Cardiac muscle cell (in vitro differentiated cells and primary cell): Measurements from ENCODE around the gene MROH7. TPM values are rescaled to one million over a fixed set of nuclear protein-coding genes. Genes with fewer than 3 reads are reported as not detected.

Experiments used
- DNase-seq, 2 donors: peaks; one replicate each; pipeline versions ENCODE4 v3.0.0 to v3.0.0-alpha.2; 2010 to 2017; ENCODE audit warnings: low read depth in 1 of 2, low spot score in 1 of 2
- H3K27ac ChIP-seq: fragments of 200-600 bp; sonication (generic); 2 replicates; pipeline ENCODE4 v1.5.1; 2016
- H3K27me3 ChIP-seq: fragments of 200-600 bp; sonication (generic); 2 replicates; pipeline ENCODE4 v1.6.0; 2016; ENCODE audit warnings: control low read depth
- H3K36me3 ChIP-seq: fragments of 200-600 bp; sonication (generic); 2 replicates; pipeline ENCODE4 v1.5.1; 2016; ENCODE audit warnings: control low read depth
- H3K4me1 ChIP-seq: fragments of 200-600 bp; sonication (generic); 2 replicates; pipeline ENCODE4 v1.8.1; 2017; ENCODE audit warnings: low read depth, mild to moderate bottlenecking, mixed run types
- H3K4me3 ChIP-seq: fragments of 200-600 bp; sonication (generic); 2 replicates; pipeline ENCODE4 v1.5.1; 2016; ENCODE audit warnings: mild to moderate bottlenecking
- H3K9me3 ChIP-seq: fragments of 200-600 bp; sonication (generic); 2 replicates; pipeline ENCODE4 v1.5.1; 2017; ENCODE audit warnings: low read depth, mild to moderate bottlenecking, control low read depth
- polyA plus RNA-seq: library from polyadenylated mRNA; unstranded; fragments of >200 nt; fragmentation: Nextera tagmentation; extraction: Ambion mirVana; gene quantifications from 2 replicates; pipeline ENCODE4 v1.2.1, GENCODE V29; 2016
- total RNA-seq: library from RNA; depleted of rRNA; stranded (reverse); fragments of >200 nt; gene quantifications from 2 replicates; pipeline ENCODE4 v1.2.3, GENCODE V29; 2016
- TF ChIP-seq, protein P1 (sequence below): IDR thresholded peaks from 2 replicates; pipeline ENCODE4 v1.5.1; 2012; ENCODE audit warnings: low read depth, mild to moderate bottlenecking, low read length

The MROH7 gene
- total and polyA plus RNA-seq, 2 experiments from 2014 or later, result 7.0 to 22.4 TPM

DNA sequence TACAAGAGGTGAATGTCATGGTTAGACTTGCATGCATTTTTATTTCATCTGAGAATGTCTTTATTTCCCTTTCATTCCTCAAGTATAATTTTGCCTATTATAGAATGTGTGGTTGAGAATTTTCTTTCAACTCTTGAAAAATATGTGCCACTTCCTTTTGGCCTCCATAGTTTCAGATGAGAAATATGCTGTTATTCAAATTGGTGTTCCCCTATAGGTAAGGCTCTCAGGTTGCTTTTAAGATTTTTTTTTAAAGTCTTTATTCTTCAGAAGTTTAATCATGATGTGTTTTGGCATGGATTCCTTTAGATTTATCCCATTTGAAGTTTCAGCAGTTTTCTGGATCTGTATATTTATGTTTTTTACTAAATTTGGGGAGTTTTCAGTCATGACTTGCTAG, 2.1 kb downstream of the MROH7 start:
- TF ChIP-seq, protein P1, sequence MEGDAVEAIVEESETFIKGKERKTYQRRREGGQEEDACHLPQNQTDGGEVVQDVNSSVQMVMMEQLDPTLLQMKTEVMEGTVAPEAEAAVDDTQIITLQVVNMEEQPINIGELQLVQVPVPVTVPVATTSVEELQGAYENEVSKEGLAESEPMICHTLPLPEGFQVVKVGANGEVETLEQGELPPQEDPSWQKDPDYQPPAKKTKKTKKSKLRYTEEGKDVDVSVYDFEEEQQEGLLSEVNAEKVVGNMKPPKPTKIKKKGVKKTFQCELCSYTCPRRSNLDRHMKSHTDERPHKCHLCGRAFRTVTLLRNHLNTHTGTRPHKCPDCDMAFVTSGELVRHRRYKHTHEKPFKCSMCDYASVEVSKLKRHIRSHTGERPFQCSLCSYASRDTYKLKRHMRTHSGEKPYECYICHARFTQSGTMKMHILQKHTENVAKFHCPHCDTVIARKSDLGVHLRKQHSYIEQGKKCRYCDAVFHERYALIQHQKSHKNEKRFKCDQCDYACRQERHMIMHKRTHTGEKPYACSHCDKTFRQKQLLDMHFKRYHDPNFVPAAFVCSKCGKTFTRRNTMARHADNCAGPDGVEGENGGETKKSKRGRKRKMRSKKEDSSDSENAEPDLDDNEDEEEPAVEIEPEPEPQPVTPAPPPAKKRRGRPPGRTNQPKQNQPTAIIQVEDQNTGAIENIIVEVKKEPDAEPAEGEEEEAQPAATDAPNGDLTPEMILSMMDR, result no peak

DNA sequence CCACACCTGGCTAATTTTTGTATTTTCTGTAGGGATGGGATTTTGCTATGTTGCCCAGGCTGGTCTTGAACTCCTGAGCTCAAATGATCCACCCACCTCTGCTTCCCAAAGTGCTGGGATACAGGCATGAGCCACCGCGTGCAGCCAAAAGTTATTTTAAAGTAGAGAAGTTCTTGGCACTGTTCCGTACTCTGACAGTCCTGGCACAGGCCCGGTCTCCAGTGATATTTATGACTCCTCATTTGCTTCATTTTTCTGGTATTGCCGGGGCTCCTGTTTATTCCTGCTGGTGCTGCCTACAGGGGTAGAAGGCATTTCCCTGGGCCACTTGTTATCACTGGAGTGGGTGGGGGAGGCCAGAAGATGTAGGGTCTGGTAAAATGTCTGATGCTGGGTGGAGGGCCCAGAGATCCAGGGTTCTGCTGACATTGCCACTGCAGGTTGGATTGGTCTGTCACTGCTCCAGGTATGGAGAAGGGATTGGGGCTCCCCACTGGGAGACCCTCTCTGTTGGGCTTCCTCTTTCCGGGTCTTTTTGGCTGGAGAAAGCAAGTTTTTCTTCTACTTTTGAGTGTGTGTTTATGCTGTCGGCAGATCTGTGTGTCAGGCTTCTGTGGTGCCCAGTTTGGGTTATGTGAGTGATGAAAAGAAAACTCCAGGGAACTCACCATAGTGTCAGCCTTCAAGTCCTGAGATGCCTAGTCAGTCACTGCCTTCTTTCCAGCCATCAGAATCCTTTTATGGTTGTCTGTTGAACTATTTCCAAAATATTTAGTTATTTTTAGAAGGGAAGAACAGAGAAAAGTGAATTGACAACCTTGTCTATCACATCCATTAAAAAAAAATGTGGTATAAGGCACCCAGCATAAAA, 4.5 kb downstream of the MROH7 start:
- Histone ChIP-seq H3K36me3 (no peaks in the 10 kb centered on the region), H3K9me3 (no peaks in the 10 kb centered on the region), H3K4me1 (no peaks in the 10 kb centered on the region), H3K4me3 (no peak overlapping the region), H3K27me3 (no peaks in the 10 kb centered on the region), H3K27ac (no peak overlapping the region)
- peak in 1 of 2 donors; percentile 25 for DNase-seq
- TF ChIP-seq, protein P1, result no peak

More for the DNA sequence above, 2.1 kb downstream of the MROH7 start:
- DNase-seq, result no peak
- no peaks in the 10 kb centered on the region for H3K4me1 ChIP-seq
- no peaks in the 10 kb centered on the region for H3K9me3 ChIP-seq
- no peaks in the 10 kb centered on the region for H3K27me3 ChIP-seq
- H3K36me3 ChIP-seq, result no peaks in the 10 kb centered on the region
- no peak overlapping the region for H3K4me3 ChIP-seq
- H3K27ac ChIP-seq, result no peak overlapping the region

DNA sequence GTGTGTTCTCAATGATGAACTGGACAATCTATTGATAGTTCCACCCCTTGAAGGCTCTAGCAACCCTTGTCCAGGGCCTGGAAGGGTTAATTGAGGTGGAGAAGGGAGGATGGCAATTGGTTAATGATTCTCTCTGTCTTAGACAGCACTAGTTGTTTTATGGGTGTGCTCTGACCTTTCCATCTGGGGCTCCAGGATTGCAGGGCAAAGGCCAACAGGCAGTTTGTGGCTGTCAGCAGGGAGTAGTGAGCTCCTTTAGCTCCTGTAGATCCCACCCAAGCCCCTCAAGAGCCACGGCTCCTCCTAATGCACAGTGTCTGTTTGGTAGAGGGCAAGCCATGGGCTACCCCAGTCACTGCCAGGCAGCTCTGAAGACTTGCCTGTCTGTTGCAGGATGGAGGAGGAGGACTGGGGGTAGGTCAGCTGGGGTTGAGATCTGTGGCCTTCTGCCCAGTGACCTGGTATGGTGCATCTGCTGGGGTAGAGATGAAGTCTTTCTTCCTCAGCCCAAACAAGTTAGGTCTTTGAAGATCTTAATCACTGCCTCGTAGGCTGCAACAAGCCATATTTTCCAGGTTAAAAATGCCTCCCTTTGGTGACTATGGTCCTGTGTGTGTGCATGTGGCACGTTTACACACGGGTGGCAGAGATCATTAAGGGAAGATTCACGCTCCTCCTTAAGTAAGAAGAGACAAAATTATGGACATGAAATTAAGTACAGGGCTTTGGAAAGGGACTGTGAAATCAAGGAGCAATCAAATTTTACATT, 7.7 kb downstream of the MROH7 start:
- Histone ChIP-seq H3K9me3 (no peaks in the 10 kb centered on the region), H3K4me1 (no peaks in the 10 kb centered on the region)
- DNase-seq, result no peak

DNA sequence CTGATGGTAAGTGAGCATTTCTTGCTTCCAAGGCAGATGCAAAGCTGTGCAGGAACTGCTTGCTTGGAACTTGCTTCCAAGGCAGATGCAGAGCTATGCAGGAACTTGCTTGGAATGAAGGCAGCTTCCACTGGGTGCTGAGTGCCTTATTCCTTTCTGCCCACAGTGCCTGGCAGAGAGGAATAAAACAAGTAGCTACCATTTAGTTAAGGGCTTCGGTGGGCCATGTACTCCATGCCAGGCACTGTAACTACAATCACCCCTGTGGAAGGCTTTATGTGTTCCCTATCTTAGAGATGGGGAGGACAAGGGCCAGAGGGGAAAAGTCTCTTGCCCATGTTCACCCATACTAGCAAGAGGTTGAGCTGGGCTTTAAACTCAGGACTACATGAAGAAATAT, 8.3 kb downstream of the MROH7 start:
- H3K9me3 ChIP-seq, result no peaks in the 10 kb centered on the region
- H3K27ac ChIP-seq, result no peak overlapping the region
- no peaks in the 10 kb centered on the region for H3K27me3 ChIP-seq
- TF ChIP-seq, protein P1, result no peak
- H3K36me3 ChIP-seq, result no peaks in the 10 kb centered on the region
- no peak overlapping the region for H3K4me3 ChIP-seq
- DNase-seq, result no peak
- no peaks in the 10 kb centered on the region for H3K4me1 ChIP-seq

More for the DNA sequence above, 7.7 kb downstream of the MROH7 start:
- Histone ChIP-seq H3K36me3 (no peaks in the 10 kb centered on the region), H3K27me3 (no peaks in the 10 kb centered on the region), H3K27ac (no peak overlapping the region), H3K4me3 (no peak overlapping the region)
- TF ChIP-seq, protein P1, result no peak

DNA sequence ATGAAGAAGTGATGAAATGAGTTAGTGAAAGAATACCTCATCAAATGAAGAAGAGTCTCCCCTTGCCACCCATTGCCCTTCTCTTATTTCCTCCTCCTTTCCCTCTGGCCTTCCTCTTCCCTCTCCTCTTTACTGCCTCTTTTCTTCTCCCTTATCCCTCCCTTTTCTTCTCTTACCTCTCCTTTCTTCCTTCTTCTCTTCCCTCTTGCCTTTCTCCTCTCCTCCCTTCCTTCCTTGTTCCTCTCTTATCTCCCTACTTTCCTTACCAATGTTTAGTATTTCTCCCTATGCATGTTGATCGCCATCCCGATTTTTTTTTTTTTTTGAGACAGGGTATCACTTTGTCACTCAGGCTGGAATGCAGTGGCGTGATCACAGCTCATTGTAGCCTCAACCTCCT, 8.8 kb downstream of the MROH7 start:
- H3K4me3 ChIP-seq, result no peak overlapping the region
- H3K36me3 ChIP-seq, result no peaks in the 10 kb centered on the region
- DNase-seq, result no peak
- no peaks in the 10 kb centered on the region for H3K27me3 ChIP-seq
- H3K27ac ChIP-seq, result no peak overlapping the region
- no peaks in the 10 kb centered on the region for H3K9me3 ChIP-seq
- TF ChIP-seq, protein P1, result no peak
- H3K4me1 ChIP-seq, result no peaks in the 10 kb centered on the region
